HCT116 (cell line): ENCODE data around the gene GSTM4. TPM values are rescaled to one million over a fixed set of nuclear protein-coding genes. Genes with fewer than 3 reads are reported as not detected.

Source experiments
- EZH2 ChIP-seq: fragments of 200-600 bp; sonication (generic); IDR thresholded peaks from 2 replicates; pipeline ENCODE4 v1.6.1; 2017; ENCODE audit warnings: antibody characterized with exemption, mixed run types
- JUND ChIP-seq: IDR thresholded peaks from 2 replicates; pipeline ENCODE4 v1.6.1; 2012
- RAD21 ChIP-seq: IDR thresholded peaks from 2 replicates; pipeline ENCODE4 v1.6.1; 2012; ENCODE audit warnings: low read depth, mild to moderate bottlenecking
- REST ChIP-seq: IDR thresholded peaks from 2 replicates; pipeline ENCODE4 v1.6.1; 2012; ENCODE audit warnings: low read depth
- YY1 ChIP-seq: IDR thresholded peaks from 2 replicates; pipeline ENCODE4 v1.6.1; 2011; ENCODE audit warnings: low read length, low read depth, moderate library complexity, mild to moderate bottlenecking; ENCODE audit not compliant: insufficient replicate concordance; ENCODE audit errors: extremely low read depth
- ZFX ChIP-seq: fragments of 450-650 bp; IDR thresholded peaks from 2 replicates; pipeline ENCODE4 v1.6.1; 2017
- ZNF274 ChIP-seq: fragments of 200-500 bp; sonication (Bioruptor generic); IDR thresholded peaks from 2 replicates; pipeline ENCODE4 v1.6.1; 2014; ENCODE audit warnings: mild to moderate bottlenecking, low read depth, low read length, inconsistent platforms
- total RNA-seq: library from RNA; stranded (reverse); gene quantifications from one replicate; pipeline ENCODE4 v1.2.1, GENCODE V29; 2021; ENCODE audit not compliant: unreplicated experiment

Gene GSTM4
- total RNA-seq, 1 experiment from 2014 or later = 15.9 TPM

- no peak for TF ChIP-seq REST
- TF ChIP-seq EZH2 = no peak
- no peak for TF ChIP-seq RAD21
- no peak for TF ChIP-seq YY1
- no peak for TF ChIP-seq ZFX
- TF ChIP-seq JUND = no peak
- no peak for TF ChIP-seq ZNF274
Measured at GRCh38 chr1:109618661-109619575, 37.0 kb upstream of the GSTM4 start (continued).
